MM.1S (cell line): ENCODE results near the gene MYBPC2.

ENCODE experiments used
- CTCF ChIP-seq: fragments of 300-600 bp; sonication (generic); IDR thresholded peaks from 2 replicates; pipeline ENCODE4 v1.5.1; 2016; ENCODE audit warnings: antibody characterized with exemption, low read length, mixed read lengths
- EZH2 ChIP-seq: fragments of 300-600 bp; sonication (generic); optimal IDR thresholded peaks from 2 replicates; pipeline ENCODE3; 2017; ENCODE audit warnings: low read depth, mild to moderate bottlenecking, antibody characterized with exemption, low read length, mixed read lengths
- EZH2phosphoT487 ChIP-seq: fragments of 300-600 bp; sonication (generic); IDR thresholded peaks from 2 replicates; pipeline ENCODE4 v1.6.1; 2018; ENCODE audit warnings: antibody characterized with exemption, low read length

GRCh38 chr19:50510121-50510670, 77.5 kb downstream of the MYBPC2 start:
- TF ChIP-seq EZH2 (no peak), CTCF (no peak), EZH2phosphoT487 (no peak)
